Activated CD4-positive, alpha-beta T cell treated with anti-CD3 and anti-CD28 coated beads for 24 hours (primary cell): ENCODE data around the gene GRK5.
"Not testable (repeated sequence)": the region's sequence is repeated elsewhere in the genome, so short reads cannot be mapped to it uniquely, and the experiment has no call there.

Source experiments
- DNase-seq, 2 donors: peaks; one replicate each; pipeline ENCODE4 v3.0.0-alpha.2; 2020; ENCODE audit warnings: low read depth in 2 of 2

GRK5 gene

DNA sequence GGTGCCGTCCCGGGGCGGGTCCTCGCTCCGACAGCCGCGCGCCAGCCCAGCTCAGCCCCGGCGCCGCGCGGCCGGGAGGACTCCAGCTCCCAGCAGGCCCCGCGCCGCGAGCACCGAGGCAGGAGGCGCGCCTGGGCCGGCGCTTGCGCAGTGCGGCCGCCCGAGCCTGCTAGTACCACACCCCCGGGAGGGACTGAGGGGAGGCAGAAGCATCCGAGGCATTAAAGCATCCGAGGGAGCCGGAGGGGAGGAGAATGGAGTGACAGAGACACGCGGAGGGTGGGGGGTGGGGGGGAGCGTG lies at the start of gene GRK5:
Gene GRK5 (plus strand): TSS at position 206 of the 301 bp plus-strand sequence. CDS start 347 bp downstream, outside the sequence.
- DNase-seq: peak; percentile 85 to 91

GRCh38 chr10:119159332-119159731 lies 48.0 kb upstream of the GRK5 start:
- no peak for DNase-seq

- DNase-seq: no peak
Observed at GRCh38 chr10:119161680-119162451, 45.5 kb upstream of the GRK5 start.

GRCh38 chr10:119162452-119163092 lies 44.8 kb upstream of the GRK5 start:
- no peak for DNase-seq

DNA sequence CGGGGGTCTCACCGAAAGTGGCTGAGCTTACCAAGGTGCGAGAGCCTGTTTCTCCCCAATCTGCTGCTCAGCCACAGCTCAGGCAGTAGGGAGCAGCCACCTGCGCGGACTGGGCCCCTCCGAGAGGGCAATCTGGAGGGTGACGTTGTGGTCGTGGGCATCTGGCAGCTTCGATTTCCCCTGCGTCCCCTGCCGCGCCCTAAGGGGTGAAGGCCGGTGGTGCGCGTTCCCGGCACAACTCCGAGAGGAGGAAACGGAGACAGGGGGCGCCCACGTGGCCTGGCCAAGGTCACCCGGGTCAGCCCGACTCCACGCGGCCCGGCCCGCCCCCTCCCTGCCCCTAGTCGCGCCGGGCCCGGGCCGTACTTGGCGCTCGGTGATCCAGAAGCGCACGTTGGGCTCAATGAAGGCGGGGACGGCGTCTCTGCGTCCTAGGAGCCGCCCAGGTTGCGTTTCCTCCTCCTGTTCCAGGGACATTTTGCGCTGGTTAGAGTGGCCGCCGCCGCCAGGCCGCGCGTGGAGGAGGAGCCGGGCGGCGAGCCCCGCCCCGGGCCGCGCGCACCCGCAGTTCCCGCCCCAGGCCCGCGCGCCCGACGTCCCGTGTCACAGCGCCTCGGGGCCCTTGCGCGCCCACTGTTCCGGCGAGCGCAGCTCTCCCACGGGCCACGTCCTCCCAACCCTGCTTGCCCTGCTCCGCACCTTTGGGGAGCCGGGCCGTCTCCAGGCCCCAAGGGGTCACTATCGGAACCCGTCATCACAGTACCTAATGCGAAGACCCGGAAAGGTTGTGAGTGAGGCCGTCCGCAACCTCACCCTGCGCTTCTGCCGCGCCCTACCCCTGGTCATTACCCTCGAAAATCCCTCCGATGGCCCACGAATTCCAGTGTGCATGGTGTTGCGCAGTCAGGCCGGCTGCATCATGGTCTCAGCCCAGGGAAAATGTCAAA lies 41.9 kb upstream of the GRK5 start, which contains the start of gene SFXN4:
Gene SFXN4 (minus strand): TSS at position 544 of the 947 bp plus-strand sequence. CDS start 67 bp downstream, at position 477.
- DNase-seq: peak; percentile 68 to 70

DNA sequence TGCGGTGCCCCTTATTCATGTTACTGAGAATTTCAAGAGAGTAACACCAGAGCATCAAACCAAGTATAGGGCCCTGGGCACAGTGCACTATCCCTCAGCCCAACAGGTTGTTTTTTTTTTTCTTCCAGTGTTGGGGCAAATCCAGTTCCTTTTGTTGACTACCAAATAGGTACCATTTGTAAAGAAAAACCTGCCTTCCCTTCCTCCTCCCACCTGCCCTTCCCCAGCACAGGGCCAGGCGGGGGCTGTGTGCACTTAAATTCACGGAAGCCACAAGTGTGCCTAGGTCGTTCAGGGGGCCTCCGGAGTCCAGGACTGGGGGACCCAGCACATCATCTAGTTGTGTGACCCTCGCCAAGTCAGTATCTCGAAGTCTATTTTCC lies 41.3 kb upstream of the GRK5 start:
- DNase-seq: no peak

DNA sequence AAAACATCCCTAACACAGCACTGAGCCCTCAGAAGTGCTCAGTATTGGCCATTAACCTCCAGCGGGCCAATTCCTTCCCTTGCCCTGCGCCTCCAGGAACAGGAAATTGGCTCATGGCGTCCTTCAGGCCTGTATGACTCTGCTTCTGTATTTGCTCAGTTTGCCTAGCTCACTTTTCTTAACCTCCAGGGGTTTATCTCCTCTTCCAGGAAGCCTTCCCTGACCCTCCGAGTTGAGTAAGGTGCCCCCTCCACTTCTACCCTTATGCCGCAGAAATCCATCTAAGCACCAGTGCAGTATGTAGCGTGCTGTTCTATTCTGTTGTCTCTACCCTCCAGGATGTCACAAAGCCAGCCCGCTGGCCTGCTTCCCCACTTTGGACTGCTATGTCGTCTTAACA lies 40.8 kb upstream of the GRK5 start:
- no peak for DNase-seq

DNA sequence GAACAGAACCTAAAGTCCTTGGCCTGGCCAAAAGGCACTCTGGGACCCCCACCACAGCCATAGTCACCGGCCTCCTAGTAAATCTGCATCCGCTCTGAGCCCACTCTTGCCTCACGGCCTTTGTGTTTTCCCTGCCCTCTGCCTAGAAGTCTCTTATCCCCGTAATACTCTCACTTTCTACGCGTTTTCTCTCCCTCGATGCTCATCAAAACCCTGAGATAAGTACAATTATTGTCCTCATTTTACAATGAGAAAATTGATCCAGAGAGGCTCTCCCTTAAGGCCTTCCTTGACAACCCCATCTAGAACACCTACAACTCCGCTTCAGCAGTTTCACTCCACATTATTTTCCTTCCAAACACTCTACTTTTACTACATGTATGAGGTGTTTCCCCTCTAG lies 40.3 kb upstream of the GRK5 start:
- DNase-seq: no peak

DNA sequence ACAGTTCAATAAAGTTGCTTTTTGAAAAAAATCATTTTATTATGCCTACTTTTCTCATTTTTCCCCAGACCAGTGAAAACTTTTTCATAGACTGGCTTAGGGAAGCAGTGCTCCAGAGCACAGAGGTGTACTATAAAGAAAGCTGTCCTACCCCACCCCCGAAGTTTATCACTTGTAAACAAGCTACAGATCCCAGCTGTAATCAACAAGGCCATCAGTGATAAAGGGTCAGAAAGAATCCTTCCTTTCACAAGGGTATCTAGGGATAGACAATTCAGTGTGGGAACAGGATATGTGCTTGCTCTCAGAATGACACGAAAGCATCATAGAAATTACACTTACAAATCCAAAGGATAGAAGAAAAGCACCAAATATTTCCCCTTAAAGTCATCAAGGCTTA lies 33.3 kb upstream of the GRK5 start:
- DNase-seq: no peak

DNA sequence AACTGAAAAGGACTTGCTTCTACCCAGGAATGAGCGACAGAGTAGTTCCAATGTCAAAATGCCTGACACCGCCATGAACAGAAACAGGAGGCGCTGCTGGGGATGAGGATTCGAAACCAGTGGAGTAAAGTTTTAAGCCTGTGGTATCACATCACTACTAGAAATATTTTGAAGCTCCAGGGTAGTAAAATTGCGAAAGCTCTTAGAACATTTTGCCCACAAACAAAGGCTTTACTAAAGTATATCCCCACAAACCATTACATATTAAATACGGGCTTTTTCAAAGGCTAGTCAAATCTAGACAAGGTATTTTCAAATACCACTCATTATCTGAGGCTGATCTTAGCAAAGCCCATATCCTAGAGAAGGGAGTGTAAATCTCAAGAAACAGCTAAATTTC lies 31.2 kb upstream of the GRK5 start:
- no peak for DNase-seq

DNA sequence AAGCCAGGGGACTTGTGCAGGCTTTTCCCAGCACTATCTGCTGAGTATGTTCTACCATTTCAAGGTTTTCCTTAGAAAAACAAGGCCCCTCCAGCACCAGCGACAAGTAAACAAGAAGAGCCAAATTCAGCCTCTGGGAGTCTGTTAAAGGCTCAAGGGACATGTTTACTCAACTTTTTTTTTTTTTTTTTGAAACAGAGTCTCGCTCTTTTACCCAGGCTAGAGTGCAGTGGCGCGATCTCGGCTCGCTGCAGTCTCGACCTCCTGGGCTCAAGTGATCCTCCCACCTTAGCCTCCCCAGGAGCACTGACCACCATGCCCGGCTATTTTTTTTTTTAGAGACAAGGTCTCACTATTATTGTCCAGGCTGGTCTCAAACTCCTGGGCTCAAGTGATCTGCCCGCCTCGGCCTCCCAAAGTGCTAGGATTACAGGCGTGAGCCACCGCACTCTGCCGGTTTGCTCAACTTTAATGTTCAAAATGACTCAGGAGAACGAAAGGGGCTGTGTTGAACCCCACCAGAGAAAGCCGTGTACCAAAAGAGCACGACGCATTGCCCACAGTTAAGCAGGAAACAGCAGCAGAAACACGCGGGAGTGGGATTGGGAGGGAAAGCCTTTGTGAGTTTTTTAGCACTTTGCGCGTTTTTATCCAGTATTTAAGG lies 29.5 kb upstream of the GRK5 start:
- peak in 1 of 2 donors; percentile 15 for DNase-seq

DNA sequence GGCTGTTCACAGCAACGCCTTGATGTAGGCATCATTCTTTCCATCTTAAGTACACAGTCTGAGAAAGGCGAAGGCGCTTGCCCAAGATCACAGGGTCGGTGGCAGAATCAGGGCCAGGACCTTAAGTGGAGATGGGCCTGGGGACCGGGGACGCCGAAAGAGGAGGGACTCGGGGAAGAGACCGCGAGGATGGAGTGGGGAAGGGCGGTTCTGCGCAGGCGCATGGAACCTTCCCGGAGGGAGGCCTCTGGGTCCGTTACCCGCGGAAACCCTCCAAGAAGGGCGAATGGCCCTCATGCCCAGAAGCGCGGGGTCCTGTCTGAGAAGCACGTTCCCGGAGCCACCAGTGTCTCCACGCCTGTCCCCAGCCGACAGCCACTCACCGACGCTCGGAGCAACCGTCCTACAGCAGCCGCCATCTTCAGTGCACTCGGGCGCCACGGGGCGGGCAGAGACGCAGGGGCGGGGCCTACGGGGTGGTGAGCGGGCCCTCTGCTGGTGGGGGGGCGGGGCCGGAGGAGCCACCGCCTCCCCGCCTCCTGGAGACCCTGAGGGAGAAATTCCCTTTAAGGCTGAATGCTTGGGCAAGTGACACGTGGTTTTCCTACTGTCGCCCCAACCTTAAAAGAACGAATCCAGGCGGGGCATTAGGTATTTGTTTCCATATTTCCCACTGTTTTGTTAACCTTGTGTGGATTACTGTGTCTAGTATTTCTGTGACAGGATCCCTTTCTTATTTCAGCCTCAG lies 28.8 kb upstream of the GRK5 start, which contains the start of gene PRDX3:
Gene PRDX3 (minus strand): TSS at position 441 of the 748 bp plus-strand sequence. CDS start 22 bp downstream, at position 419.
- DNase-seq: peak; percentile 89 to 94

- DNase-seq: not testable (repeated sequence)
Observed at GRCh38 chr10:119180850-119181400, 26.4 kb upstream of the GRK5 start.

- no peak for DNase-seq
Observed at GRCh38 chr10:119183664-119184412, 23.5 kb upstream of the GRK5 start.

- DNase-seq: no peak
Observed at GRCh38 chr10:119189811-119190282, 17.5 kb upstream of the GRK5 start.

- no peak for DNase-seq
Observed at GRCh38 chr10:119190353-119190752, 17.0 kb upstream of the GRK5 start.

- DNase-seq: no peak
Observed at GRCh38 chr10:119190954-119191785, 16.2 kb upstream of the GRK5 start.

- DNase-seq: no peak
Observed at GRCh38 chr10:119191881-119192280, 15.5 kb upstream of the GRK5 start.

DNA sequence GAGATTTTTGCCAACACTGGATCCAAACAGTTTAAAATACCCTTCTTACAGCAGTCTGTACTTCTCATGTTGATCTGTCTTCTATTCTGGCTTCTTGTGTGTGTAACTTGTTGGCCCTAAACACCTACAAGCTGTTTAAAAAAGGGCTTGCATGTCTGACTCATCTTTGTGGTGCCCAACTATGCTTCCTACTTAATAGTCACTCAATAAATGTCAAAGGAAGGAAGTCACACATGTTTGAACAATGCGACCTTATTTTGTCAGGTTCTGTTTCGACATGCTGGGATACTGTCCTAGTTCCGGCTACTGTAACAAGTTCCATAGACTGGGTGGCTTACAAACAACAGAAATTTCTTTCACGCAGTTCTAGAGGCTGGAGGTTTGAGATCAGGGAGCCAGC lies 9.4 kb upstream of the GRK5 start:
- no peak for DNase-seq
